HepG2 (cell line): ENCODE data around the gene ZNF597. TPM values are rescaled to one million over a fixed set of nuclear protein-coding genes. Genes with fewer than 3 reads are reported as not detected.

Experiments
- ELF4 ChIP-seq: sonication (generic); formaldehyde crosslinking; IDR thresholded peaks from 2 replicates; pipeline ENCODE4 v1.5.0; 2020; ENCODE audit warnings: missing genetic modification reagents, mild to moderate bottlenecking, moderate library complexity, borderline replicate concordance
- EZH2 ChIP-seq: conservative IDR thresholded peaks from 2 replicates; pipeline ENCODE4 v1.6.1; 2012; ENCODE audit warnings: mild to moderate bottlenecking, low read depth, low read length, moderate library complexity
- MIXL1 ChIP-seq: IDR thresholded peaks from 2 replicates; pipeline ENCODE4 v1.6.1; 2016
- MYNN ChIP-seq: sonication (generic); formaldehyde crosslinking; IDR thresholded peaks from 2 replicates; pipeline ENCODE4 v1.4.0; 2020; ENCODE audit warnings: mild to moderate bottlenecking, low read depth, missing genetic modification reagents
- NFRKB ChIP-seq: fragments of 450-650 bp; IDR thresholded peaks from 2 replicates; pipeline ENCODE4 v1.6.1; 2017
- PHF21A ChIP-seq: sonication (generic); formaldehyde crosslinking; IDR thresholded peaks from 2 replicates; pipeline ENCODE4 v1.5.0; 2020; ENCODE audit warnings: mild to moderate bottlenecking, missing genetic modification reagents
- RARG ChIP-seq: sonication (generic); formaldehyde crosslinking; IDR thresholded peaks from 2 replicates; pipeline ENCODE4 v1.4.0; 2020; ENCODE audit warnings: low read depth, mild to moderate bottlenecking, missing genetic modification reagents
- SMAD9 ChIP-seq: sonication (generic); formaldehyde crosslinking; IDR thresholded peaks from 2 replicates; pipeline ENCODE4 v1.5.1; 2020; ENCODE audit warnings: mild to moderate bottlenecking, missing genetic modification reagents
- ZBTB38 ChIP-seq: sonication (generic); formaldehyde crosslinking; IDR thresholded peaks from 2 replicates; pipeline ENCODE4 v1.5.1; 2020; ENCODE audit warnings: mild to moderate bottlenecking, missing genetic modification reagents
- ZNF20 ChIP-seq: sonication (generic); formaldehyde crosslinking; IDR thresholded peaks from 2 replicates; pipeline ENCODE4 v1.4.0; 2020; ENCODE audit warnings: mild to moderate bottlenecking, moderate library complexity, missing genetic modification reagents
- ZNF24 ChIP-seq: fragments of 450-650 bp; IDR thresholded peaks from 2 replicates; pipeline ENCODE4 v1.6.1; 2017; ENCODE audit warnings: antibody characterized with exemption, mild to moderate bottlenecking
- polyA plus RNA-seq, 8 experiments: library from polyadenylated mRNA; depleted of rRNA in 3 of 8; stranded (reverse) in 7 of 8; unstranded in 1 of 8; fragments of >200 nt; fragmentation: Illumina TruSeq in 4 of 8; extraction: Trizol in 4 of 8; gene quantifications; 2 replicates each; pipeline versions ENCODE4 v1.2.1 to v1.2.3, GENCODE V29; 2011 to 2016; ENCODE audit warnings: low read depth in 4 of 8, missing spikeins in 1 of 8, mixed read lengths in 1 of 8; ENCODE audit not compliant: insufficient read depth in 1 of 8
- total RNA-seq, 5 experiments: library from RNA; depleted of rRNA; stranded (reverse); fragments of >200 nt; fragmentation: Illumina TruSeq; extraction: Trizol; gene quantifications; 2 replicates each; pipeline ENCODE4 v1.2.3, GENCODE V29; 2016; ENCODE audit warnings: low read depth in 1 of 5
- TF ChIP-seq, protein P1 (sequence below): sonication (generic); formaldehyde crosslinking; IDR thresholded peaks from 2 replicates; pipeline ENCODE4 v1.4.0; 2020; ENCODE audit warnings: missing genetic modification reagents, borderline replicate concordance
- TF ChIP-seq, protein P2 (sequence below): sonication (generic); formaldehyde crosslinking; IDR thresholded peaks from 2 replicates; pipeline ENCODE4 v1.4.0; 2020; ENCODE audit warnings: missing genetic modification reagents, borderline replicate concordance
- TF ChIP-seq, protein P3 (sequence below): IDR thresholded peaks from 2 replicates; pipeline ENCODE4 v1.6.1; 2016; ENCODE audit warnings: control low read depth
- TF ChIP-seq, protein P4 (sequence below): sonication (generic); IDR thresholded peaks from 2 replicates; pipeline ENCODE4 v1.6.1; 2016; ENCODE audit warnings: low read depth, borderline replicate concordance
- TF ChIP-seq, protein P5 (sequence below): sonication (generic); formaldehyde crosslinking; conservative IDR thresholded peaks from 2 replicates; pipeline ENCODE4 v1.4.0; 2020; ENCODE audit warnings: missing genetic modification reagents

ZNF597 gene
- total and polyA plus RNA-seq, 2 of the 13 experiments (the other 11 are each of a cell fraction or from before 2014, with no cell fraction given) = 1.3 to 2.4 TPM

DNA sequence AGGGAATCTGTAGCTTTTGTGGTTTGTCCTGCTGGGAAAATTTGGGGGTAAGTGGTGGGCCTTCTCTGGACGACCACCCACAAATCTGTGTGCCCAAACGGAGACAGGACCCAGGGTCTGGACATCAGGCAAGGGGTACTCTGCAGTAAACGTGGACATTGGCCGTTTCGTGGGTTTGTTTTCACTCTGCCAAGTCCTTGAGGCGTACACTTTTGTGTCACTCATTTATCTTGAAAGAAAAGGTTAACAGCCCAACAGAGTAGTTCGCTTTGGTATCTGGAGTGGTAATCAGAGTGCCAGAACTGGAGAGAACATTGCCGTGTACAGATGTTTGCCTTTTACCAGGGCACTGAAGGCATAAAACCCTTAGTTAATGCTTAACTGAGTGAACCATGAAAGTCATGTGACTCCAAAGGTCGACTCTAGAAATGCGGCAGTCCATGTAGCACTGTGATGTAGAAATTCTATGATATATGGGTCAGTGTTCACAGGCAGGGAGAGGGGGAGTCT is 15.6 kb upstream of the ZNF597 start (continued):
- TF ChIP-seq EZH2 = no peak
- 0 out of 2 replicates have a peak, but pooled peaks have one; percentile 18 for TF ChIP-seq RARG
- 0 out of 2 replicates have a peak, but pooled peaks have one; percentile 7 for TF ChIP-seq ZNF24
- TF ChIP-seq PHF21A (CRISPR knock-in tag) = peak; percentile 62; the same call in 1 of the 2 replicates
- TF ChIP-seq, protein P1, sequence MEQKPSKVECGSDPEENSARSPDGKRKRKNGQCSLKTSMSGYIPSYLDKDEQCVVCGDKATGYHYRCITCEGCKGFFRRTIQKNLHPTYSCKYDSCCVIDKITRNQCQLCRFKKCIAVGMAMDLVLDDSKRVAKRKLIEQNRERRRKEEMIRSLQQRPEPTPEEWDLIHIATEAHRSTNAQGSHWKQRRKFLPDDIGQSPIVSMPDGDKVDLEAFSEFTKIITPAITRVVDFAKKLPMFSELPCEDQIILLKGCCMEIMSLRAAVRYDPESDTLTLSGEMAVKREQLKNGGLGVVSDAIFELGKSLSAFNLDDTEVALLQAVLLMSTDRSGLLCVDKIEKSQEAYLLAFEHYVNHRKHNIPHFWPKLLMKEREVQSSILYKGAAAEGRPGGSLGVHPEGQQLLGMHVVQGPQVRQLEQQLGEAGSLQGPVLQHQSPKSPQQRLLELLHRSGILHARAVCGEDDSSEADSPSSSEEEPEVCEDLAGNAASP = no peak
- no peak for TF ChIP-seq ZBTB38
- TF ChIP-seq ELF4 (CRISPR knock-in tag) = peak; percentile 58; the same call in 1 of the 2 replicates
- TF ChIP-seq, protein P2, sequence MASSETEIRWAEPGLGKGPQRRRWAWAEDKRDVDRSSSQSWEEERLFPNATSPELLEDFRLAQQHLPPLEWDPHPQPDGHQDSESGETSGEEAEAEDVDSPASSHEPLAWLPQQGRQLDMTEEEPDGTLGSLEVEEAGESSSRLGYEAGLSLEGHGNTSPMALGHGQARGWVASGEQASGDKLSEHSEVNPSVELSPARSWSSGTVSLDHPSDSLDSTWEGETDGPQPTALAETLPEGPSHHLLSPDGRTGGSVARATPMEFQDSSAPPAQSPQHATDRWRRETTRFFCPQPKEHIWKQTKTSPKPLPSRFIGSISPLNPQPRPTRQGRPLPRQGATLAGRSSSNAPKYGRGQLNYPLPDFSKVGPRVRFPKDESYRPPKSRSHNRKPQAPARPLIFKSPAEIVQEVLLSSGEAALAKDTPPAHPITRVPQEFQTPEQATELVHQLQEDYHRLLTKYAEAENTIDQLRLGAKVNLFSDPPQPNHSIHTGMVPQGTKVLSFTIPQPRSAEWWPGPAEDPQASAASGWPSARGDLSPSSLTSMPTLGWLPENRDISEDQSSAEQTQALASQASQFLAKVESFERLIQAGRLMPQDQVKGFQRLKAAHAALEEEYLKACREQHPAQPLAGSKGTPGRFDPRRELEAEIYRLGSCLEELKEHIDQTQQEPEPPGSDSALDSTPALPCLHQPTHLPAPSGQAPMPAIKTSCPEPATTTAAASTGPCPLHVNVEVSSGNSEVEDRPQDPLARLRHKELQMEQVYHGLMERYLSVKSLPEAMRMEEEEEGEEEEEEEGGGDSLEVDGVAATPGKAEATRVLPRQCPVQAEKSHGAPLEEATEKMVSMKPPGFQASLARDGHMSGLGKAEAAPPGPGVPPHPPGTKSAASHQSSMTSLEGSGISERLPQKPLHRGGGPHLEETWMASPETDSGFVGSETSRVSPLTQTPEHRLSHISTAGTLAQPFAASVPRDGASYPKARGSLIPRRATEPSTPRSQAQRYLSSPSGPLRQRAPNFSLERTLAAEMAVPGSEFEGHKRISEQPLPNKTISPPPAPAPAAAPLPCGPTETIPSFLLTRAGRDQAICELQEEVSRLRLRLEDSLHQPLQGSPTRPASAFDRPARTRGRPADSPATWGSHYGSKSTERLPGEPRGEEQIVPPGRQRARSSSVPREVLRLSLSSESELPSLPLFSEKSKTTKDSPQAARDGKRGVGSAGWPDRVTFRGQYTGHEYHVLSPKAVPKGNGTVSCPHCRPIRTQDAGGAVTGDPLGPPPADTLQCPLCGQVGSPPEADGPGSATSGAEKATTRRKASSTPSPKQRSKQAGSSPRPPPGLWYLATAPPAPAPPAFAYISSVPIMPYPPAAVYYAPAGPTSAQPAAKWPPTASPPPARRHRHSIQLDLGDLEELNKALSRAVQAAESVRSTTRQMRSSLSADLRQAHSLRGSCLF (CRISPR knock-in tag) = peak; percentile 73; the same call in 1 of the 2 replicates
- no peak for TF ChIP-seq NFRKB
- TF ChIP-seq MIXL1 = no peak
- TF ChIP-seq, protein P3, sequence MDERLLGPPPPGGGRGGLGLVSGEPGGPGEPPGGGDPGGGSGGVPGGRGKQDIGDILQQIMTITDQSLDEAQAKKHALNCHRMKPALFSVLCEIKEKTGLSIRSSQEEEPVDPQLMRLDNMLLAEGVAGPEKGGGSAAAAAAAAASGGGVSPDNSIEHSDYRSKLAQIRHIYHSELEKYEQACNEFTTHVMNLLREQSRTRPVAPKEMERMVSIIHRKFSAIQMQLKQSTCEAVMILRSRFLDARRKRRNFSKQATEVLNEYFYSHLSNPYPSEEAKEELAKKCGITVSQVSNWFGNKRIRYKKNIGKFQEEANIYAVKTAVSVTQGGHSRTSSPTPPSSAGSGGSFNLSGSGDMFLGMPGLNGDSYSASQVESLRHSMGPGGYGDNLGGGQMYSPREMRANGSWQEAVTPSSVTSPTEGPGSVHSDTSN = no peak
- no peak for TF ChIP-seq MYNN (CRISPR knock-in tag)
- no peak for TF ChIP-seq SMAD9 (CRISPR knock-in tag)
- TF ChIP-seq, protein P4, sequence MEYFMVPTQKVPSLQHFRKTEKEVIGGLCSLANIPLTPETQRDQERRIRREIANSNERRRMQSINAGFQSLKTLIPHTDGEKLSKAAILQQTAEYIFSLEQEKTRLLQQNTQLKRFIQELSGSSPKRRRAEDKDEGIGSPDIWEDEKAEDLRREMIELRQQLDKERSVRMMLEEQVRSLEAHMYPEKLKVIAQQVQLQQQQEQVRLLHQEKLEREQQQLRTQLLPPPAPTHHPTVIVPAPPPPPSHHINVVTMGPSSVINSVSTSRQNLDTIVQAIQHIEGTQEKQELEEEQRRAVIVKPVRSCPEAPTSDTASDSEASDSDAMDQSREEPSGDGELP = peak; percentile 64; the same call in 1 of the 2 replicates
- TF ChIP-seq, protein P5, sequence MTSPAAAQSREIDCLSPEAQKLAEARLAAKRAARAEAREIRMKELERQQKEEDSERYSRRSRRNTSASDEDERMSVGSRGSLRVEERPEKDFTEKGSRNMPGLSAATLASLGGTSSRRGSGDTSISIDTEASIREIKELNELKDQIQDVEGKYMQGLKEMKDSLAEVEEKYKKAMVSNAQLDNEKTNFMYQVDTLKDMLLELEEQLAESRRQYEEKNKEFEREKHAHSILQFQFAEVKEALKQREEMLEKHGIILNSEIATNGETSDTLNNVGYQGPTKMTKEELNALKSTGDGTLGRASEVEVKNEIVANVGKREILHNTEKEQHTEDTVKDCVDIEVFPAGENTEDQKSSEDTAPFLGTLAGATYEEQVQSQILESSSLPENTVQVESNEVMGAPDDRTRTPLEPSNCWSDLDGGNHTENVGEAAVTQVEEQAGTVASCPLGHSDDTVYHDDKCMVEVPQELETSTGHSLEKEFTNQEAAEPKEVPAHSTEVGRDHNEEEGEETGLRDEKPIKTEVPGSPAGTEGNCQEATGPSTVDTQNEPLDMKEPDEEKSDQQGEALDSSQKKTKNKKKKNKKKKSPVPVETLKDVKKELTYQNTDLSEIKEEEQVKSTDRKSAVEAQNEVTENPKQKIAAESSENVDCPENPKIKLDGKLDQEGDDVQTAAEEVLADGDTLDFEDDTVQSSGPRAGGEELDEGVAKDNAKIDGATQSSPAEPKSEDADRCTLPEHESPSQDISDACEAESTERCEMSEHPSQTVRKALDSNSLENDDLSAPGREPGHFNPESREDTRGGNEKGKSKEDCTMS (CRISPR knock-in tag) = no peak
- no peak for TF ChIP-seq ZNF20
